Urothelium cell line (cell line): Measurements from ENCODE around the gene ACTN4.
"Not testable (repeated sequence)": the region's sequence is repeated elsewhere in the genome, so short reads cannot be mapped to it uniquely, and the experiment has no call there.

Experiments
- DNase-seq: peaks from one replicate; pipeline ENCODE4 v3.0.0; 2011; ENCODE audit warnings: low spot score, mixed read lengths
- FAIRE-seq: peaks from 2 replicates; lab custom pipeline; 2011; peaks lifted over from hg19 to GRCh38; lab: Jason Lieb, UNC

ACTN4 gene

DNA sequence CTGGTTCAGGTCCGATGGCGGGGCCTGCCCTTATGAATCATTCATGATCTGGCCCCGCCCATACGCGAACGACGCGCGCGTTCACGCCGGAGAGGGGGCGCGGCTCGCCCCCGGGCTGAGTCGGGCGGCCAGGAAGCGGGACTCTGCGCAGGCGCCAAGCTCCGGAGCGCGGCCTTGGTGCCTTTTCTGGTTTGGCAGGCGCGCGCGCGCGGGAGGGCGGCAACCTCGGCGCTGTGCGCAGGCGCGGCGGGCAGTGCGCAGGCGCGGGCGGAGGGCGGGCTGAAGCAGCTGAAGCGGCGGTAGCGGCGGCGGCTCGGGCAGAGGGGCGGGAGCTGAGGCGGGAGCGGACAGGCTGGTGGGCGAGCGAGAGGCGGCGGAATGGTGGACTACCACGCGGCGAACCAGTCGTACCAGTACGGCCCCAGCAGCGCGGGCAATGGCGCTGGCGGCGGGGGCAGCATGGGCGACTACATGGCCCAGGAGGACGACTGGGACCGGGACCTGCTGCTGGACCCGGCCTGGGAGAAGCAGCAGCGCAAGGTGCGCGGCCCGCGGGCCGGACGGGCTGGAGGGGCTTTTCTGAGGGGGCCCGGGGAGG is at the start of gene ACTN4:
TSS of gene ACTN4 (plus strand) at position 282 of the 598 bp plus-strand sequence. CDS start at position 379, 97 bp downstream.
- FAIRE-seq = peak; percentile 92
- DNase-seq = peak; percentile 97

DNA sequence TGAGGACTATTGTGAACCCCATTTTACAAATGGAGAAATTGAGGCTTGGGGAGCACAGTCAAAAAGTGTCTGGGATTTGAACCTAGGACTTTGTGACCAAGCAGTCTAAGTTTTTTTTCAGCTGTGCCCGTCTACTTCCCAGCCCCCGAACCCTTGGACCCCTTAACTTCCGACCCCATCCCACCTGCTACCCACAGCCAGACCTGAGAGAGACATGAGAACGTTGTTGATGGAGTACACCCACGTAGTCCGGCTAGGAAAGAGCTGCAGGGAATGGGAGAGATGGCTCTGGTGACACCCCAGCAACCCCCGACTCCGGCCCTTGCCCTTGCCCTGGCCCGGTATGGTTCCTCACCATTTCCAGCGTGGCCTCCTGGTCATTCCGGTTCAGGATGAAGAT is 47.7 kb upstream of the ACTN4 start:
- FAIRE-seq (no peak), DNase-seq (no peak)

GRCh38 chr19:38602856-38603255 is 44.6 kb upstream of the ACTN4 start:
- not testable (repeated sequence) for DNase-seq, FAIRE-seq

DNA sequence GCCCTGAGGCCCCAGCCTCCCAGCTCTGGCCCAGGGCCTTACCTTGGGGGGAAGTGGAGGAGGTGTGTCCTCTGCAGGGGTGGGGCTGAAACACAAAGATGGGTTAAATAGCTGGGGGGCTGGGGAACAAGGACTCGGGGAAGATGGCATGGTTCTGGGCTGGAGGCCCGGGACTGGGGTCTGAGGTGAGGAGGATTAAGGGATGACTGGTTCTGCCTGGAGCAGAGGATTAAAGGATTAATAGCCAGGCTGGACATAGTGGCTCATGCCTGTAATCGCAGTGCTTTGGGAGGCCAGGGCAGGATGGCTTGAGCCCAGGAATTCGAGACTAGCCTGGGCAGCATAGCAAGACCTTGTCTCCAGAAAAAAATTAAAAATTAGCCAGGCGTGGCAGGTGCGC is 41.3 kb upstream of the ACTN4 start:
- FAIRE-seq (no peak), DNase-seq (no peak)

DNA sequence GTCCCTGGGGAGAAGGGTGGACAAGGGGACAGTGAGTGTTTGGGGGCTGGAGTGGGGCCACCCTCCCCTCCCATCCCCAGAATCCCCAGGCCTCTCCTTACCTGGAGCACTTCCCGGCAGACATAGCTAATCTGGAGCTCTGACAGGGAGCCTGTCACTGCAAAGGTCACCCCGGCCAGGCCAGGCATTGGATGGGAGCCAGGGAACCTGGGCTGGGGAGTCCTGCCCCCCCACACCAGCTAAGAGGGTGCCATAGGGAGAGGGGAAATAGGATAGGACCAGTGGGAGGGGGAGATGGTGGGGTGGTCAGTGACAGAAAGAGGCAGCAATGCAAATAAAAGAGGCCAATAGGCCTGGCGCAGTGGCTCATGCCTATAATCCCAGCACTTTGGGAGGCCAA is 33.2 kb upstream of the ACTN4 start:
- no peak for FAIRE-seq
- no peak for DNase-seq

DNA sequence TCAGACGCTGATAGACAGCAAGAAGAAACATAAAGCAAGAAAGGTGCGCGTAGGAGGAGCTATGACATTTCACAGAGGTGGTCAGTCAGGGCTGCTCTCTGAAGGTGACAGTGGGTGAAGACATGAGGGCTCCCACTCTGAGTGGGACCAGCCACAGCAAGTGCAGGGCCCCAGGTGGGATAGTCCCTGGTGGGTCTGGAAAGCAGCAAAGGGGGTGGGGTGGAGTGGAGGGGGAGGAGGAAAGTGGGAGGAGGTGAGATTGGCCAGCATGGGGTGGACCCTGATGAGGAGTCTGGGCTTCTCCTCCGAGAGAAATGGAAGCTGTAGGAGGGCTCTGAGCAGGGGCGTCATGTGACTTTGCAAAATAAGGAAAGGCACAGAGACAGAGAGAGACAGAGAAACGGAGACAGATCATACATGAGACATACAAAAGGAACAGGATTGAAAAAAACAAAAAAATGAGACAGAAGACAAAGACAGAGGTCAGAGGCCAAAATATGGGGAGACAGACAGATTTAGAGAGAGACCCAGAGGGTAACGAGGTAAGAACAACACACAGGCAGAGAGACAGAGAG is 32.4 kb upstream of the ACTN4 start:
- DNase-seq = no peak
- no peak for FAIRE-seq

DNA sequence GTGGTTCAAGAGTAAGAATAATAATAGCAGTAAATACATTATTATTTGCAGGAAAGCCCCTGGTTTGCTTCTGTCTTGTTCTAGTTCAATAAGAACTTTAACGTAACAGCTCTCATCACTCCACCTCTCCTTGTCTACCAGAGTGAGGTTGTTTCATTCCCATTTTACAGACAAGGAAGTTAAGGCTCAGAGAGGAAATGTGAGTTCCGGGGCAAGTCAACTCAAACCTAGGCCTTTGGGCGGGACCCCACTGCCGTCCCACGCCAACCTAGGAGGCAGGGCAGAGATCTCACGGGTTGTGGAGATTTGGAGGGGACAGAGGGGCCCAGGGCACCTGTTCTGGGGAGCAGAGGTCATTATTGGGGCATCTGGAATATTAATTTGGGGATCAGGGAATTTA is 31.2 kb upstream of the ACTN4 start:
- no peak for DNase-seq
- no peak for FAIRE-seq

GRCh38 chr19:38617283-38617763 is 30.1 kb upstream of the ACTN4 start:
- FAIRE-seq (no peak), DNase-seq (no peak)

GRCh38 chr19:38617764-38618589 is 29.5 kb upstream of the ACTN4 start, which contains the start of gene MAP4K1:
Gene MAP4K1, minus strand, starts transcription at chr19:38617953. Its CDS starts 58 bp downstream, at chr19:38617895.
- DNase-seq (no peak), FAIRE-seq (no peak)

- FAIRE-seq (peak; percentile 92), DNase-seq (peak; percentile 99)
These were observed 28.7 kb upstream of the ACTN4 start, which contains the start of gene EIF3K for GRCh38 chr19:38618590-38619360. Gene EIF3K, plus strand, starts transcription at chr19:38619188. Its CDS starts 81 bp downstream, at chr19:38619269.

GRCh38 chr19:38619361-38620174 is 27.9 kb upstream of the ACTN4 start:
- DNase-seq (no peak), FAIRE-seq (no peak)

DNA sequence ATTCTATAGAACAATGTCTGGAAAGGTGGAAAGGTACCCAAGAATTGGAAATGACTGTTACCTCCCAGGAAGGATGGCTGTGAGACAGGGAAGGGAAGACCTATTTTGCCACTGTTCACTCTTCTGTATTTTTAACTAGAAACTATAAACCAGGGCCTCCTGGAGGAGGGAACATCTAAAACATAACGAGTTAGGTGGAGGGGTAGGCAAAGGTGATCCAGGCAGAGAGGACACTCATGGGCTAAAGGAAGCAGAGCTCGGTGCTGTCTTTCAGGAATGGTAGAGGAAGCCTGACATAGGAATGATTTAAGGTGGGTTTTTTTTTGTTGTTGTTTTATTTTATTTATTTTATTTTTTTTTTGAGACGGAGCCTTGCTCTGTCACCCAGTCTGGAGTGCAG is 22.6 kb upstream of the ACTN4 start:
- no peak for FAIRE-seq
- DNase-seq = no peak

DNA sequence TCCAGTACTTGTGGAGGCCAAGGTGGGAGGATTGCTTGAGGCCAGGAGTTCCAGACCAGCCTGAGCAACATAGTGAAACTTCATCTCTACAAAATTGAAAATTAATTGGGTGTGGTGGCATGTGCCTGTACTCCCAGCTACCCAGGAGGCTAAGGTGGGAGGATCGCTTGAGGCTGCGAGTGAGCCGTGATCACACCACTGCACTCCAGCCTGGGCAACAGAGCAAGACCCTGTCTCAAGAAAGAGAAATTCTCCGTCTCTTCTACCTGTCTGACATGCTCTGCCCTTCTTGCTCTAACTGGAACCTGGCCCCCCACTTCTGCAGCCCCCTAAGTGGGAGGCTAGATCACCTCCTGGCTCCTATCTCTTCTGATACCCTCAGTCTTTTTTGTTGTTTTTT is 21.0 kb upstream of the ACTN4 start:
- FAIRE-seq = no peak
- DNase-seq = no peak

DNA sequence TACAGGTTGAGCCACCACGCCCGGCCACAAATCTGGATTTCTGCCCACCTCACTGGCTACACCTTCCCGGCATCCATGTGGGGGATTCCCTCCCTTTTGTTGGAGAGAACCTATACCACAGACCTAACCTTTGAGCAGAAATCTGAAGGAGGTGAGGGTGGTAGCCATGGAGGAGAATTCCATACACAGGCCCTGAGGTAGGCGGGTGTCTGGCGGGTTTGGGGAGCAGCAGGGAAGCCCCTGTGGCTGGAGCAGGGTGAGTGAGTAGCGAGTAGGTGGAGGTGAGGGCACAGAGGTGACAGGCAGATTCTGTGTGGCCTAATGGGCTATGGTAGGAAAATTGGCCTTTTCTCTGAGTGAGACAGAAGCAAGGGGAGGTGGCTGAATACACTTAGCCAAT is 17.9 kb upstream of the ACTN4 start:
- DNase-seq (no peak), FAIRE-seq (no peak)

DNA sequence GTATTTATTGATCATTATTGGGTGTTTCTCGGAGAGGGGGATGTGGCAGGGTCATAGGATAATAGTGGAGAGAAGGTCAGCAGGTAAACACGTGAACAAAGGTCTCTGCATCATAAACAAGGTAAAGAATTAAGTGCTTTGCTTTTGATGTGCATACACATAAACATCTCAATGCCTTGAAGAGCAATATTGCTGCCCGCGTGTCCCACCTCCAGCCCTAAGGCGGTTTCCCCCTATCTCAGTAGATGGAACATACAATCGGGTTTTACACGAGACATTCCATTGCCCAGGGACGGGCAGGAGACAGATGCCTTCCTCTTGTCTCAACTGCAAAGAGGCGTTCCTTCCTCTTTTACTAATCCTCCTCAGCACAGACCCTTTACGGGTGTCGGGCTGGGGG is 16.1 kb upstream of the ACTN4 start:
- FAIRE-seq, DNase-seq: not testable (repeated sequence)

- FAIRE-seq, DNase-seq: not testable (repeated sequence)
These were observed 15.5 kb upstream of the ACTN4 start for GRCh38 chr19:38631811-38632475.

DNA sequence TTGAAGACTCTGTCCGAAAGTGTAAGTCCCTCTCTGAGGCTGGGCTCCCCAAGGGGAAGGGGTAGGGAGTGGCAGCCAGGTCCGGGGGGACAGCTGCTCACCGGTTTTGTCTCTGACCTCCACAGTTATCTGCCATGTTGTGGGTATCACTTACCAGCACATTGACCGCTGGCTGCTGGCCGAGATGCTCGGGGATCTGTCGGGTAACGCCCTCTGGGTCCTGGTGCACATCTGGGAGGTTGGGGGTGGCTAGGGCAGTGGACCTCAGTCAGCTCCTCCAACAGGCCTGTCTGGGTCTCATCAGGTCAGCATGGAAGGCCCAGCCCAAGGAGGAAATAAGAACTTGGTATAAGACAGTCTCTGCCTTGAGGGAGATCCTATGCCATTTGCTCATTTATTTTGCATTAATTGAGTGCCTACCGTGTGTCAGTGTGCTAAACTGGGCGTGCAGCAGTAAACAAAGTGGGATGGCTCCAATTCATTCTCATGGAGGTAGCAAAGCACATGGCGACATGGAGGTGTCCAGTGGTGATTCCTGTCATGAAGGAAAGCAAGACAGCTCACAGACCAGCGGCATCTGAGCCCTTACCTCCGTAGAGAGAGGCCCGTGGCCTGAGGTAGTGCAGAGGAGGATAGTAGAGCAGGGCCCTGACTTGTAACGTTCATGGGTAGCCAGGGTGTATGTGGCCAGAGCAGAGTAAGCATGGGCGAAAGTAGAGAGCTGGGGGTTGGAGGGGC is 14.8 kb upstream of the ACTN4 start:
- no peak for FAIRE-seq
- no peak for DNase-seq

- DNase-seq (peak; percentile 81), FAIRE-seq (no peak)
These were observed 12.5 kb upstream of the ACTN4 start for GRCh38 chr19:38634757-38635482.
